ENCODE results near the gene ZNF311. TPM values are rescaled to one million over a fixed set of nuclear protein-coding genes. Genes with fewer than 3 reads are reported as not detected.
"Not testable (repeated sequence)": the region's sequence is repeated elsewhere in the genome, so short reads cannot be mapped to it uniquely, and the experiment has no call there.

The ZNF311 gene
- total and polyA plus RNA-seq, 2 of the 13 experiments (the other 11 are each of a cell fraction or from before 2014, with no cell fraction given), result not detected

- TF ChIP-seq SNAPC4 (CRISPR knock-in tag; IDR thresholded peaks at IDR 0.05), result no peak
- TF ChIP-seq RAD21 (CRISPR knock-in tag; IDR thresholded peaks at IDR 0.05), result peak; percentile 17; the same call in 1 of the 2 replicates
- TF ChIP-seq ELF3 (CRISPR knock-in tag; IDR thresholded peaks at IDR 0.05), result peak; percentile 75
- TF ChIP-seq ZNF704 (CRISPR knock-in tag; IDR thresholded peaks at IDR 0.05; ENCODE audit: borderline replicate concordance), result no peak
Observed at GRCh38 chr6:28953039-28953584, 52.0 kb downstream of the ZNF311 start (continued).

DNA sequence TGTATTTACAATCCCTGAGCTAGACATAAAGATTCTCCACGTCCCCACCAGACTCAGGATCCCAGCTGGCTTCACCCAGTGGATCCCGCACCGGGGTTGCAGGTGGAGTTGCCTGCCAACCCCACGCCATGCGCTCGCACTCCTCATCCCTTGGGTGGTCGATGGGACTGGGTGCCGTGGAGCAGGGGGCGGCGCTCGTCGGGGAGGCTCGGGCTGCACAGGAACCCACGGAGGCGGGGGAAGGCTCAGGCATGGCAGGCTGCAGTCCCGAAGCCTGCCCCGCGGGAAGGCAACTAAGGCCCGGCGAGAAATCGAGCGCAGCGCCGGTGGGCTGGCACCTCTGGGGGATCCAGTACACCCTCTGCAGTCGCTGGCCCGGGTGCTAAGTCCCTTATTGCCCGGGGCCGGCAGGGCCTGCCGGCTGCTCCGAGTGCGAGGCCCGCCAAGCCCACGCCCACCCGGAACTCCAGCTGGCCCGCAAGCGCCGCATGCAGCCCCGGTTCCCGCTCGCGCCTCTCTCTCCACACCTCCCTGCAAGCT is 55.4 kb downstream of the ZNF311 start:
- CTCF ChIA-PET (ENCODE audit: low intra/inter-chr PET ratio, low total read pairs); ATAC-seq; H3K4me2 ChIP-seq (ENCODE audit: low read depth, low read length); H3K79me2 ChIP-seq (ENCODE audit: insufficient read depth, low read length); H4K20me1 ChIP-seq (ENCODE audit: insufficient read depth, low read length); DNase-seq (ENCODE audit: low spot score); in situ Hi-C loops (cut with HindIII; ENCODE audit: extremely low pct_ligation_motif_present, low pct_unique_long_range_greater_than_20kb); H3K36me3 ChIP-seq (replicated peaks in 1 of 2; ENCODE audit: control insufficient read depth in 1 of 2, insufficient read depth in 2 of 2, low read length in 2 of 2); H3K27ac ChIP-seq (ENCODE audit: extremely low read length, insufficient read depth, low read length); H2AFZ ChIP-seq (ENCODE audit: low read length); H3K9me3 ChIP-seq (ENCODE audit: low read length); H3K27me3 ChIP-seq (ENCODE audit: control insufficient read depth in 1 of 2, insufficient read depth in 2 of 2, low read length in 2 of 2); intact Hi-C loops (cut with micrococcal nuclease; ENCODE audit: unreplicated experiment); H3K4me3 ChIP-seq (replicated peaks in 1 of 3; ENCODE audit: insufficient read depth in 1 of 3, low read depth in 2 of 3, low read length in 3 of 3); H3K9ac ChIP-seq (ENCODE audit: insufficient read depth, low read depth, low read length); BruUV-seq (replicated peaks); FAIRE-seq: not testable (repeated sequence)
- peak; percentile 60; the same call in 1 of the 2 replicates for TF ChIP-seq ZBTB38 (CRISPR knock-in tag; IDR thresholded peaks at IDR 0.05)
- H3K4me1 ChIP-seq (ENCODE audit: insufficient read depth, low read length), result peaks cover 71% of the 10 kb centered on the region
- POLR2A ChIA-PET, result interaction anchor here (2.3 to 2.6 kb wide), 2 partner anchors 27 to 31 kb away, joined by 13 to 17 read pairs; partner anchors contain the start of gene TRIM27
- 98% methylated on average over 32 of the region's 41 CpGs for WGBS (ENCODE audit: low lambda C conversion rate)
